Adrenal gland (tissue), 5 donors: ENCODE data around the gene TRAPPC4.
"Not testable (repeated sequence)": the region's sequence is repeated elsewhere in the genome, so short reads cannot be mapped to it uniquely, and the experiment has no call there.

ENCODE experiments used
- POLR2A ChIP-seq, 2 donors: fragments of 450-650 bp; IDR thresholded peaks; one replicate each; pipeline ENCODE4 v1.6.1; 2017; ENCODE audit warnings: antibody characterized with exemption in 2 of 2, mild to moderate bottlenecking in 2 of 2, moderate library complexity in 1 of 2
- TF ChIP-seq, protein P1 (sequence below), 6 experiments: fragments of 450-650 bp in 4 of 6; fragments of 200-600 bp in 2 of 6; sonication (generic) in 1 of 6; IDR thresholded peaks; 1 replicate in 5 of 6; 2 replicates in 1 of 6; pipeline versions ENCODE4 v1.5.1 to v1.8.0; 2016 to 2021; ENCODE audit warnings: antibody characterized with exemption in 6 of 6, mild to moderate bottlenecking in 2 of 6, moderate library complexity in 1 of 6
- donor health status: DM: no; HTN: no; CAD: no.

GRCh38 chr11:119059128-119059527 lies 40.6 kb downstream of the TRAPPC4 start:
- TF ChIP-seq, protein P1, sequence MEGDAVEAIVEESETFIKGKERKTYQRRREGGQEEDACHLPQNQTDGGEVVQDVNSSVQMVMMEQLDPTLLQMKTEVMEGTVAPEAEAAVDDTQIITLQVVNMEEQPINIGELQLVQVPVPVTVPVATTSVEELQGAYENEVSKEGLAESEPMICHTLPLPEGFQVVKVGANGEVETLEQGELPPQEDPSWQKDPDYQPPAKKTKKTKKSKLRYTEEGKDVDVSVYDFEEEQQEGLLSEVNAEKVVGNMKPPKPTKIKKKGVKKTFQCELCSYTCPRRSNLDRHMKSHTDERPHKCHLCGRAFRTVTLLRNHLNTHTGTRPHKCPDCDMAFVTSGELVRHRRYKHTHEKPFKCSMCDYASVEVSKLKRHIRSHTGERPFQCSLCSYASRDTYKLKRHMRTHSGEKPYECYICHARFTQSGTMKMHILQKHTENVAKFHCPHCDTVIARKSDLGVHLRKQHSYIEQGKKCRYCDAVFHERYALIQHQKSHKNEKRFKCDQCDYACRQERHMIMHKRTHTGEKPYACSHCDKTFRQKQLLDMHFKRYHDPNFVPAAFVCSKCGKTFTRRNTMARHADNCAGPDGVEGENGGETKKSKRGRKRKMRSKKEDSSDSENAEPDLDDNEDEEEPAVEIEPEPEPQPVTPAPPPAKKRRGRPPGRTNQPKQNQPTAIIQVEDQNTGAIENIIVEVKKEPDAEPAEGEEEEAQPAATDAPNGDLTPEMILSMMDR (IDR thresholded peaks at IDR 0.05) = not testable (repeated sequence)
- not testable (repeated sequence) for TF ChIP-seq POLR2A (IDR thresholded peaks at IDR 0.05)
